Transverse colon (tissue), 4 donors: ENCODE results near the gene PITPNC1.

Experiments used
- CTCF ChIP-seq, 5 experiments: fragments of 200-600 bp in 3 of 5; fragments of 450-650 bp in 2 of 5; sonication (generic) in 3 of 5; IDR thresholded peaks; 1 replicate in 2 of 5; 2 replicates in 3 of 5; pipeline ENCODE4 v1.5.1; 2016 to 2017; ENCODE audit warnings: antibody characterized with exemption in 5 of 5, inconsistent platforms in 3 of 5, mild to moderate bottlenecking in 2 of 5, moderate library complexity in 1 of 5
- EP300 ChIP-seq: sonication (generic); formaldehyde crosslinking; IDR thresholded peaks from one replicate; pipeline ENCODE4 v1.6.1; 2017; ENCODE audit warnings: antibody characterized with exemption, low read depth
- POLR2AphosphoS5 ChIP-seq, 3 donors: sonication (generic); formaldehyde crosslinking; IDR thresholded peaks; one replicate each; pipeline ENCODE4 v1.6.1; 2016; ENCODE audit warnings: antibody characterized with exemption in 3 of 3

DNA sequence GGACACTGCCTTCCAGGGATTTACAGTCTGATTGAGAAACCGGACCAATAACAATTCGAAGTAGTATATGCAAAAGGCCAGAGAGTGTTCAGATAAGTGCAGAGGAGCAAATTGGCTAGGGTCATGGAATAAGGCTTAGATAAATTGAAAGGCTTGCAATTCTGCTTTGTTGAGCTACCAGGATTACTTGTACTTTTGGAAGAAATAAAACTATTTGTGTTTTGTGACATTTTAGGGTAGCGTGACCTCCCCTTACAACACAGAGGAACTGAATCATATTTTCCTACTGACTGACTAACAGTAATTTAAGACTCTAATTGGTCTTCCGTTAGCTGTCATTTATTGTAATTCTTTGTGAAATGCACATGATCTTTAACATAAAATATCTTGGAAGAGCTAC, 104.7 kb downstream of the PITPNC1 start:
- TF ChIP-seq EP300 (no peak), CTCF (IDR thresholded peaks at IDR 0.05) (no peak), POLR2AphosphoS5 (IDR thresholded peaks at IDR 0.05) (peak in 1 of 3 donors; percentile 48)
